Hepatocyte (in vitro differentiated cells): Measurements from ENCODE around the gene NME9. TPM values are rescaled to one million over a fixed set of nuclear protein-coding genes. Genes with fewer than 3 reads are reported as not detected.

Experiments
- DNase-seq: peaks from one replicate; pipeline ENCODE4 v3.0.0-alpha.2; 2016; ENCODE audit warnings: low spot score
- H2AFZ ChIP-seq: fragments of 200-600 bp; sonication (generic); 2 replicates; pipeline ENCODE4 v1.6.0; 2016; ENCODE audit warnings: antibody characterized with exemption, mild to moderate bottlenecking
- H3K27ac ChIP-seq: fragments of 200-600 bp; sonication (generic); 2 replicates; pipeline ENCODE4 v1.5.1; 2016; ENCODE audit warnings: mild to moderate bottlenecking
- H3K27me3 ChIP-seq: fragments of 200-600 bp; sonication (generic); 2 replicates; pipeline ENCODE4 v1.6.1; 2016
- H3K36me3 ChIP-seq: fragments of 200-600 bp; sonication (generic); replicated peaks from 2 replicates; pipeline ENCODE4 v1.5.1; 2016; ENCODE audit warnings: low read depth; ENCODE audit not compliant: insufficient read depth
- H3K4me1 ChIP-seq: fragments of 200-600 bp; sonication (generic); 2 replicates; pipeline ENCODE4 v1.5.1; 2016; ENCODE audit warnings: mild to moderate bottlenecking, moderate library complexity; ENCODE audit not compliant: insufficient read depth
- H3K4me2 ChIP-seq: fragments of 200-600 bp; sonication (generic); 2 replicates; pipeline ENCODE4 v1.6.0; 2016
- H3K4me3 ChIP-seq: fragments of 200-600 bp; sonication (generic); 2 replicates; pipeline ENCODE4 v1.5.1; 2016; ENCODE audit warnings: mild to moderate bottlenecking
- H3K79me2 ChIP-seq: fragments of 200-600 bp; sonication (generic); 2 replicates; pipeline ENCODE4 v1.6.0; 2017; ENCODE audit warnings: mild to moderate bottlenecking
- H3K9me2 ChIP-seq: fragments of 200-600 bp; sonication (generic); replicated peaks from 2 replicates; pipeline ENCODE4 v1.6.0; 2017; ENCODE audit warnings: mild to moderate bottlenecking; ENCODE audit not compliant: insufficient read depth
- H3K9me3 ChIP-seq: fragments of 200-600 bp; sonication (generic); 2 replicates; pipeline ENCODE4 v1.5.1; 2016; ENCODE audit warnings: low read depth, mild to moderate bottlenecking
- H4K20me1 ChIP-seq: fragments of 200-600 bp; sonication (generic); 2 replicates; pipeline ENCODE4 v1.6.0; 2016; ENCODE audit warnings: mild to moderate bottlenecking; ENCODE audit not compliant: insufficient read depth, poor library complexity, severe bottlenecking
- CTCF ChIP-seq: fragments of 200-600 bp; sonication (generic); IDR thresholded peaks from 2 replicates; pipeline ENCODE4 v1.5.1; 2016; ENCODE audit warnings: antibody characterized with exemption, mild to moderate bottlenecking; ENCODE audit not compliant: poor library complexity
- EZH2 ChIP-seq: fragments of 200-600 bp; sonication (generic); IDR thresholded peaks from 2 replicates; pipeline ENCODE4 v1.6.1; 2016; ENCODE audit warnings: antibody characterized with exemption, mild to moderate bottlenecking, borderline replicate concordance
- EZH2phosphoT487 ChIP-seq: fragments of 200-600 bp; sonication (generic); IDR thresholded peaks from one replicate; pipeline ENCODE4 v1.6.1; 2018; ENCODE audit warnings: antibody characterized with exemption, mild to moderate bottlenecking, low read depth, moderate library complexity; ENCODE audit not compliant: unreplicated experiment, severe bottlenecking
- whole genome bisulfite sequencing: methylation state at CpG from one replicate; pipeline ENCODE4 v1.1.6; 2016; ENCODE audit warnings: low lambda C conversion rate; ENCODE audit errors: missing lambda C conversion rate; 5-methylcytosine and 5-hydroxymethylcytosine counted together
- polyA plus RNA-seq: library from polyadenylated mRNA; unstranded; fragments of >200 nt; fragmentation: Nextera tagmentation; extraction: Ambion mirVana; gene quantifications from 2 replicates; pipeline ENCODE4 v1.2.1, GENCODE V29; 2016
- total RNA-seq: library from RNA; depleted of rRNA; stranded (reverse); fragments of >200 nt; gene quantifications from 2 replicates; pipeline ENCODE4 v1.2.3, GENCODE V29; 2014

Gene NME9
- total and polyA plus RNA-seq, 2 experiments from 2014 or later, result 1.0 TPM; not detected in 1

- no peaks in the 10 kb centered on the region for H3K9me3 ChIP-seq
- TF ChIP-seq EZH2phosphoT487 (no peak), CTCF (no peak), EZH2 (no peak)
- H2AFZ ChIP-seq, result no peak overlapping the region
- DNase-seq, result no peak
- H3K4me3 ChIP-seq, result no peak overlapping the region
- H3K4me1 ChIP-seq, result no peaks in the 10 kb centered on the region
- no peaks in the 10 kb centered on the region for H3K27me3 ChIP-seq
- 100% methylated on average over 3 of the region's 3 CpGs for WGBS
- peaks cover 10% of the 10 kb centered on the region for H3K36me3 ChIP-seq
- no peak overlapping the region for H3K27ac ChIP-seq
- no peaks in the 10 kb centered on the region for H3K9me2 ChIP-seq
- H4K20me1 ChIP-seq, result no peaks in the 10 kb centered on the region
- no peak overlapping the region for H3K4me2 ChIP-seq
- H3K79me2 ChIP-seq, result no peaks in the 10 kb centered on the region
Measured at GRCh38 chr3:138281561-138281960, 48.1 kb downstream of the NME9 start.

- Histone ChIP-seq H3K4me3 (no peak overlapping the region), H3K36me3 (no peaks in the 10 kb centered on the region), H3K4me1 (no peaks in the 10 kb centered on the region), H3K27me3 (no peaks in the 10 kb centered on the region), H3K27ac (no peak overlapping the region), H3K9me2 (no peaks in the 10 kb centered on the region), H3K4me2 (no peak overlapping the region), H3K79me2 (no peaks in the 10 kb centered on the region), H4K20me1 (no peaks in the 10 kb centered on the region), H2AFZ (no peak overlapping the region), H3K9me3 (no peaks in the 10 kb centered on the region)
- no peak for DNase-seq
- 97% methylated on average over 2 of the region's 2 CpGs for WGBS
- TF ChIP-seq EZH2 (no peak), EZH2phosphoT487 (no peak), CTCF (no peak)
Measured at GRCh38 chr3:138271189-138271794, 58.4 kb downstream of the NME9 start.

GRCh38 chr3:138270245-138270644 is 59.4 kb downstream of the NME9 start:
- Histone ChIP-seq H3K9me3 (no peaks in the 10 kb centered on the region), H3K9me2 (no peaks in the 10 kb centered on the region), H3K27me3 (no peaks in the 10 kb centered on the region), H3K79me2 (no peaks in the 10 kb centered on the region), H3K36me3 (no peaks in the 10 kb centered on the region), H3K4me1 (no peaks in the 10 kb centered on the region), H3K4me3 (no peak overlapping the region), H3K4me2 (no peak overlapping the region), H3K27ac (no peak overlapping the region), H2AFZ (no peak overlapping the region), H4K20me1 (no peaks in the 10 kb centered on the region)
- WGBS, result 100% methylated on average over 2 of the region's 2 CpGs
- DNase-seq, result no peak
- TF ChIP-seq EZH2 (no peak), EZH2phosphoT487 (no peak), CTCF (no peak)

GRCh38 chr3:138267083-138267482 is 62.6 kb downstream of the NME9 start:
- WGBS, result 92% methylated on average over 3 of the region's 3 CpGs
- TF ChIP-seq EZH2, result no peak
- TF ChIP-seq CTCF, result no peak
- TF ChIP-seq EZH2phosphoT487, result no peak

More at GRCh38 chr3:138267083-138267482, 62.6 kb downstream of the NME9 start:
- Histone ChIP-seq H3K9me2 (no peaks in the 10 kb centered on the region), H3K4me3 (no peak overlapping the region), H3K27me3 (no peaks in the 10 kb centered on the region), H4K20me1 (no peaks in the 10 kb centered on the region), H2AFZ (no peak overlapping the region), H3K27ac (no peak overlapping the region), H3K4me1 (no peaks in the 10 kb centered on the region), H3K4me2 (no peak overlapping the region), H3K36me3 (no peaks in the 10 kb centered on the region), H3K9me3 (no peaks in the 10 kb centered on the region), H3K79me2 (no peaks in the 10 kb centered on the region)
- DNase-seq, result no peak
